WTC11 (cell line): ENCODE data around the gene XCL1. TPM values are rescaled to one million over a fixed set of nuclear protein-coding genes. Genes with fewer than 3 reads are reported as not detected.
A peak's percentile ranks its signal among the peaks of the same experiment; 100 is the strongest.

Source experiments
- ATAC-seq: fragments of 200-7000 bp; cut with Tn5 transposase; 2 replicates; pipeline ENCODE4 v1.10.0; 2021; ENCODE audit warnings: mild to moderate bottlenecking, moderate library complexity
- CTCF ChIA-PET: fragments of 300-600 bp; sonication (Branson Sonifier 250); formaldehyde crosslinking; loops from one replicate; lab custom pipeline; 2021; ENCODE audit warnings: antibody characterized with exemption; lab: Charles Lee
- POLR2A ChIA-PET: fragments of 350-600 bp; sonication (Branson Sonifier 250); formaldehyde crosslinking; loops from one replicate; lab custom pipeline; 2021; ENCODE audit warnings: antibody characterized with exemption; lab: Charles Lee
- DNase-seq: peaks from one replicate; pipeline ENCODE4 v3.0.0; 2021; ENCODE audit warnings: low spot score
- H3K27ac Mint-ChIP-seq: 2 replicates; pipeline ENCODE4 v1.8.0; 2021; ENCODE audit warnings: mixed read lengths
- H3K27me3 Mint-ChIP-seq: 2 replicates; pipeline ENCODE4 v1.8.0; 2021; ENCODE audit warnings: low read depth, mild to moderate bottlenecking, moderate library complexity, mixed read lengths
- H3K36me3 Mint-ChIP-seq: 2 replicates; pipeline ENCODE4 v1.8.0; 2021; ENCODE audit warnings: mixed read lengths
- H3K4me1 Mint-ChIP-seq: 2 replicates; pipeline ENCODE4 v1.8.0; 2022; ENCODE audit warnings: mixed read lengths
- H3K4me3 Mint-ChIP-seq: 2 replicates; pipeline ENCODE4 v1.8.0; 2021; ENCODE audit warnings: mild to moderate bottlenecking, moderate library complexity, mixed read lengths
- H3K9me3 Mint-ChIP-seq: 2 replicates; pipeline ENCODE4 v1.8.0; 2021; ENCODE audit warnings: mixed read lengths
- AFF4 ChIP-seq: sonication (generic); formaldehyde crosslinking; IDR thresholded peaks from 2 replicates; pipeline ENCODE4 v1.8.1; 2023; ENCODE audit warnings: mild to moderate bottlenecking, missing genetic modification reagents, borderline replicate concordance
- E2F4 ChIP-seq: sonication (generic); formaldehyde crosslinking; IDR thresholded peaks from 2 replicates; pipeline ENCODE4 v1.8.1; 2022; ENCODE audit warnings: low read depth, mild to moderate bottlenecking, moderate library complexity, missing genetic modification reagents, borderline replicate concordance
- GTF2I ChIP-seq: fragments of 250-450 bp; sonication (Bioruptor Pico); conservative IDR thresholded peaks from 2 replicates; pipeline ENCODE4 v1.4.0; 2021; ENCODE audit warnings: mild to moderate bottlenecking
- JUN ChIP-seq: sonication (generic); formaldehyde crosslinking; IDR thresholded peaks from 2 replicates; pipeline ENCODE4 v1.8.0; 2023; ENCODE audit warnings: mild to moderate bottlenecking, missing genetic modification reagents
- MLX ChIP-seq: sonication (generic); formaldehyde crosslinking; IDR thresholded peaks from 2 replicates; pipeline ENCODE4 v1.8.1; 2023; ENCODE audit warnings: mild to moderate bottlenecking, missing genetic modification reagents, moderate library complexity
- MYBL2 ChIP-seq: sonication (generic); formaldehyde crosslinking; IDR thresholded peaks from 2 replicates; pipeline ENCODE4 v1.8.1; 2023; ENCODE audit warnings: mild to moderate bottlenecking, moderate library complexity, missing genetic modification reagents
- NR1H2 ChIP-seq: sonication (generic); formaldehyde crosslinking; IDR thresholded peaks from 2 replicates; pipeline ENCODE4 v1.9.0; 2021; ENCODE audit warnings: mild to moderate bottlenecking, moderate library complexity, missing genetic modification reagents
- PRDM15 ChIP-seq: sonication (generic); formaldehyde crosslinking; IDR thresholded peaks from 2 replicates; pipeline ENCODE4 v1.8.0; 2022; ENCODE audit warnings: missing genetic modification reagents
- SMAD3 ChIP-seq: sonication (generic); formaldehyde crosslinking; IDR thresholded peaks from 2 replicates; pipeline ENCODE4 v1.8.0; 2022; ENCODE audit warnings: missing genetic modification reagents, mild to moderate bottlenecking, borderline replicate concordance
- TP53 ChIP-seq: sonication (generic); formaldehyde crosslinking; IDR thresholded peaks from 2 replicates; pipeline ENCODE4 v1.8.1; 2023; ENCODE audit warnings: mild to moderate bottlenecking, missing genetic modification reagents
- ZBTB43 ChIP-seq: sonication (generic); formaldehyde crosslinking; IDR thresholded peaks from 2 replicates; pipeline ENCODE4 v1.8.1; 2023; ENCODE audit warnings: mild to moderate bottlenecking, missing genetic modification reagents
- ZNF263 ChIP-seq: sonication (generic); formaldehyde crosslinking; IDR thresholded peaks from 2 replicates; pipeline ENCODE4 v1.8.1; 2022; ENCODE audit warnings: low read depth, mild to moderate bottlenecking, moderate library complexity, missing genetic modification reagents
- ZNF317 ChIP-seq: sonication (generic); formaldehyde crosslinking; IDR thresholded peaks from 2 replicates; pipeline ENCODE4 v1.8.1; 2023; ENCODE audit warnings: low read depth, mild to moderate bottlenecking, moderate library complexity, missing genetic modification reagents, borderline replicate concordance
- ZNF671 ChIP-seq: fragments of 250-450 bp; sonication (Bioruptor Pico); IDR thresholded peaks from 2 replicates; pipeline ENCODE4 v1.8.0; 2021; ENCODE audit warnings: mild to moderate bottlenecking
- total RNA-seq: library from RNA; stranded (reverse); gene quantifications from 3 replicates; pipeline ENCODE4 v1.2.3, GENCODE V29; 2021

The XCL1 gene
- total RNA-seq, 1 experiment from 2014 or later, result 1.1 TPM

- H3K36me3 Mint-ChIP-seq, result no peaks in the 10 kb centered on the region
- ATAC-seq (peak; percentile 9; the same call in 1 of the 2 replicates), DNase-seq (no peak)
- ChIA-PET POLR2A (no interaction called here), CTCF (interaction anchor here (0.5 to 2.8 kb wide), 11 partner anchors 8 to 739 kb away, joined by 3 to 17 read pairs (median 4); no protein-coding TSS in a partner anchor)
- TF ChIP-seq ZNF671 (CRISPR knock-in tag) (no peak), SMAD3 (CRISPR knock-in tag) (no peak), ZBTB43 (no peak)
- H3K27ac Mint-ChIP-seq, result no peak overlapping the region
- H3K9me3 Mint-ChIP-seq, result no peaks in the 10 kb centered on the region
- H3K27me3 Mint-ChIP-seq, result no peaks in the 10 kb centered on the region; the same call in 1 of the 2 replicates
- no peak overlapping the region for H3K4me3 Mint-ChIP-seq
- H3K4me1 Mint-ChIP-seq, result peaks cover 15% of the 10 kb centered on the region
Observed at GRCh38 chr1:168609741-168610510, 33.5 kb downstream of the XCL1 start.

- CTCF ChIA-PET, result interaction anchor here (2.7 kb wide), 1 partner anchor 10 kb away, joined by 15 read pairs; no protein-coding TSS in a partner anchor
Observed at GRCh38 chr1:168613038-168613451, 36.6 kb downstream of the XCL1 start.

GRCh38 chr1:168613691-168614231, 37.4 kb downstream of the XCL1 start:
- CTCF ChIA-PET, result interaction anchor here (0.9 to 2.7 kb wide), 2 partner anchors 9 to 10 kb away, joined by 3 to 15 read pairs; no protein-coding TSS in a partner anchor
- DNase-seq, result no peak
- H3K27ac Mint-ChIP-seq, result no peak overlapping the region
- no peak for TF ChIP-seq GTF2I (CRISPR knock-in tag)
- no peak for TF ChIP-seq ZNF263 (CRISPR knock-in tag)
- no peak for TF ChIP-seq MLX
- no peak for TF ChIP-seq PRDM15 (CRISPR knock-in tag)
- no peak for TF ChIP-seq JUN (CRISPR knock-in tag)
- TF ChIP-seq NR1H2, result no peak
- TF ChIP-seq MYBL2 (CRISPR knock-in tag), result no peak

More at GRCh38 chr1:168613038-168613451, 36.6 kb downstream of the XCL1 start:
- Mint-ChIP-seq H3K27me3 (no peaks in the 10 kb centered on the region; the same call in 1 of the 2 replicates), H3K27ac (no peak overlapping the region), H3K9me3 (no peaks in the 10 kb centered on the region), H3K4me1 (peaks cover 15% of the 10 kb centered on the region), H3K36me3 (no peaks in the 10 kb centered on the region), H3K4me3 (no peak overlapping the region)
- ATAC-seq, result no peak
- no peak for TF ChIP-seq GTF2I (CRISPR knock-in tag)
- TF ChIP-seq AFF4, result no peak
- TF ChIP-seq E2F4, result no peak
- no peak for TF ChIP-seq TP53 (CRISPR knock-in tag)
- no peak for TF ChIP-seq ZNF317 (CRISPR knock-in tag)
- no peak for DNase-seq
- POLR2A ChIA-PET, result no interaction called here

More at GRCh38 chr1:168613691-168614231, 37.4 kb downstream of the XCL1 start:
- H3K27me3 Mint-ChIP-seq, result no peaks in the 10 kb centered on the region; the same call in 1 of the 2 replicates
- no peaks in the 10 kb centered on the region for H3K36me3 Mint-ChIP-seq
- no peaks in the 10 kb centered on the region for H3K9me3 Mint-ChIP-seq
- H3K4me1 Mint-ChIP-seq, result peaks cover 11% of the 10 kb centered on the region
- no peak; the same call in 1 of the 2 replicates for ATAC-seq
- POLR2A ChIA-PET, result no interaction called here
- H3K4me3 Mint-ChIP-seq, result no peak overlapping the region
